Psoas muscle (tissue), 8 donors: ENCODE measurements around the gene TRMT61A. TPM values are rescaled to one million over a fixed set of nuclear protein-coding genes. Genes with fewer than 3 reads are reported as not detected.
A peak's percentile ranks its signal among the peaks of the same experiment; 100 is the strongest.
"Not testable (repeated sequence)": the region's sequence is repeated elsewhere in the genome, so short reads cannot be mapped to it uniquely, and the experiment has no call there.

Source experiments
- ATAC-seq, 4 donors: fragments of 200-7000 bp; cut with Tn5 transposase; one replicate each; pipeline ENCODE4 v1.9.1; 2020; ENCODE audit warnings: moderate library complexity in 3 of 4, mild to moderate bottlenecking in 2 of 4
- DNase-seq, 2 donors: peaks; one replicate each; pipeline ENCODE4 v3.0.0-alpha.2; 2020
- H3K27ac ChIP-seq: fragments of 200-600 bp; one replicate; pipeline ENCODE4 v1.8.0; 2022
- H3K27me3 ChIP-seq, 3 donors: fragments of 200-600 bp in 1 of 3; one replicate each; pipeline versions ENCODE4 v1.6.1 to v1.8.0; 2013 to 2022; ENCODE audit warnings: low read length in 2 of 3, mild to moderate bottlenecking in 2 of 3, moderate library complexity in 1 of 3; ENCODE audit not compliant: insufficient read depth in 3 of 3
- H3K36me3 ChIP-seq, 2 donors: fragments of 200-600 bp in 1 of 2; one replicate each; pipeline versions ENCODE4 v1.6.1 to v1.8.0; 2013 to 2022; ENCODE audit warnings: low read depth in 1 of 2, mild to moderate bottlenecking in 1 of 2, moderate library complexity in 1 of 2; ENCODE audit not compliant: insufficient read depth in 1 of 2
- H3K4me1 ChIP-seq: fragments of 200-600 bp; one replicate; pipeline ENCODE4 v1.8.0; 2022
- H3K4me3 ChIP-seq: fragments of 200-600 bp; one replicate; pipeline ENCODE4 v1.8.0; 2022; ENCODE audit warnings: mild to moderate bottlenecking
- H3K9me3 ChIP-seq: fragments of 200-600 bp; one replicate; pipeline ENCODE4 v1.8.0; 2022
- CTCF ChIP-seq: fragments of 200-600 bp; IDR thresholded peaks from one replicate; pipeline ENCODE4 v1.8.0; 2022; ENCODE audit warnings: antibody characterized with exemption
- WGBS, 3 donors: extraction: QIAGEN DNeasy Blood & Tissue Kit; methylation state at CpG; one replicate each; pipeline versions ENCODE4 v1.1.6 to v1.1.7; 2013; 5-methylcytosine and 5-hydroxymethylcytosine counted together
- intact Hi-C, 2 donors: fragments of 100-400 bp; cut with DNase I; formaldehyde crosslinking; loops; one replicate each; pipeline versions ENCODE4 v1.11.0 to v1.14.2; 2022
- polyA plus RNA-seq, 3 donors: library from polyadenylated mRNA; stranded (reverse); fragments of 200-250 nt; gene quantifications; one replicate each; pipeline ENCODE4 v1.2.3, GENCODE V29; 2013
- total RNA-seq, 4 donors: library from RNA; stranded (reverse); fragmentation: NEBNext Ultra II Directional in 2 of 4; extraction: Animal tissue kit (Norgen Biotek cat#: 25700) in 2 of 4; gene quantifications; one replicate each; pipeline versions ENCODE4 v1.2.1 to v1.2.4, GENCODE V29; 2021 to 2023
- donor health status: healthy with polysubstance abuse.
- donor health status: DM: no; HTN: no; CAD: no; lungs with moderate emphysema.
- donor health status: Bipolar disorder and iron deficiency.
- donor health status: healthy.
- donor health status: DM: yes; HTN: yes; CAD: no.
- donor health status: DM: no; HTN: no; CAD: no.
- donor health status: DM: no; HTN: no; CAD: no.
- donor health status: DM: yes; HTN: yes; CAD: no.

Gene TRMT61A
- total and polyA plus RNA-seq, 7 donors = 6.5 to 29.5 (median 12.7) TPM

- no peaks in the 10 kb centered on the region for H3K36me3 ChIP-seq
- no peak for TF ChIP-seq CTCF
- H3K4me3 ChIP-seq = peak within 1 kb of the TSS; percentile 62
- DNase-seq = peak; percentile 70 to 84
- 2 to 3% (median 3%) methylated on average over 70 to 107 of the region's 107 CpGs for WGBS, 3 donors
- peaks cover 24% of the 10 kb centered on the region for H3K4me1 ChIP-seq
- H3K27ac ChIP-seq = no peak within 1 kb of the TSS
- intact Hi-C loops = no loop called here
- ATAC-seq = peak; percentile 50 to 67 (median 61)
- peaks cover 0 to 24% (median 15%) of the 10 kb centered on the region in 3 donors for H3K27me3 ChIP-seq
- H3K9me3 ChIP-seq = no peaks in the 10 kb centered on the region
Measured at GRCh38 chr14:103522649-103523574, 6.1 kb upstream of the TRMT61A start, which contains the start of gene CKB. Gene CKB, minus strand, starts transcription at chr14:103522830. Its CDS starts 337 bp downstream, at chr14:103522493.

GRCh38 chr14:103523575-103523954 is 5.4 kb upstream of the TRMT61A start:
- DNase-seq (no peak), ATAC-seq (no peak)
- intact Hi-C loops = no loop called here
- Histone ChIP-seq H3K9me3 (no peaks in the 10 kb centered on the region), H3K4me3 (no peak overlapping the region), H3K36me3 (no peaks in the 10 kb centered on the region), H3K27me3 (peaks cover 0 to 24% (median 15%) of the 10 kb centered on the region in 3 donors), H3K4me1 (peaks cover 22% of the 10 kb centered on the region), H3K27ac (no peak overlapping the region)
- no peak for TF ChIP-seq CTCF
- 30 to 41% (median 30%) methylated on average over 10 of the region's 10 CpGs for WGBS, 3 donors

GRCh38 chr14:103524002-103524935 is 4.7 kb upstream of the TRMT61A start:
- intact Hi-C loops = no loop called here
- Histone ChIP-seq H3K4me1 (peaks cover 19% of the 10 kb centered on the region), H3K4me3 (no peak overlapping the region), H3K9me3 (no peaks in the 10 kb centered on the region), H3K36me3 (no peaks in the 10 kb centered on the region), H3K27ac (no peak overlapping the region), H3K27me3 (peaks cover 0 to 24% (median 15%) of the 10 kb centered on the region in 3 donors)
- ATAC-seq (no peak), DNase-seq (no peak)
- 35 to 44% (median 43%) methylated on average over 12 of the region's 12 CpGs for WGBS, 3 donors
- no peak for TF ChIP-seq CTCF

- H3K4me3 ChIP-seq, ATAC-seq, H3K9me3 ChIP-seq, H3K36me3 ChIP-seq, DNase-seq, H3K27ac ChIP-seq, intact Hi-C loops: not testable (repeated sequence)
- H3K4me1 ChIP-seq = peaks cover 28% of the 10 kb centered on the region
- H3K27me3 ChIP-seq = peaks cover 0 to 21% (median 14%) of the 10 kb centered on the region in 3 donors
- 64 to 69% (median 66%) methylated on average over 17 of the region's 17 CpGs for WGBS, 3 donors
Measured at GRCh38 chr14:103525430-103526246, 3.4 kb upstream of the TRMT61A start.
